H54 (cell line): ENCODE results near the gene ZNF207.
A peak's percentile ranks its signal among the peaks of the same experiment; 100 is the strongest.

Experiments used
- DNase-seq: peaks from one replicate; pipeline ENCODE4 v3.0.0; 2011; ENCODE audit warnings: low spot score, mixed read lengths; ENCODE audit not compliant: insufficient read length
- FAIRE-seq: peaks from 3 replicates; lab custom pipeline; 2011; peaks lifted over from hg19 to GRCh38; lab: Jason Lieb, UNC
- POLR2A ChIP-seq: IDR thresholded peaks from 2 replicates; pipeline ENCODE4 v1.6.1; 2011; ENCODE audit warnings: low read depth, mild to moderate bottlenecking, low read length

Gene ZNF207

GRCh38 chr17:32320847-32321246 lies 29.1 kb upstream of the ZNF207 start:
- DNase-seq: no peak
- TF ChIP-seq POLR2A: no peak
- FAIRE-seq: no peak

- TF ChIP-seq POLR2A: no peak
- DNase-seq: no peak
- no peak for FAIRE-seq
Measured at GRCh38 chr17:32323046-32323445, 26.9 kb upstream of the ZNF207 start.

GRCh38 chr17:32323811-32324491 lies 26.0 kb upstream of the ZNF207 start:
- DNase-seq (peak; percentile 53), FAIRE-seq (no peak)
- 0 out of 2 replicates have a peak, but pooled peaks have one; percentile 11 for TF ChIP-seq POLR2A

- no peak for TF ChIP-seq POLR2A
- DNase-seq: no peak
- no peak for FAIRE-seq
Measured at GRCh38 chr17:32327911-32328310, 22.0 kb upstream of the ZNF207 start.

- no peak for TF ChIP-seq POLR2A
- DNase-seq (no peak), FAIRE-seq (no peak)
Measured at GRCh38 chr17:32330147-32330546, 19.8 kb upstream of the ZNF207 start.

- TF ChIP-seq POLR2A: no peak
- FAIRE-seq: no peak
- DNase-seq: no peak
Measured at GRCh38 chr17:32331243-32332040, 18.5 kb upstream of the ZNF207 start.

- no peak for TF ChIP-seq POLR2A
- DNase-seq (no peak), FAIRE-seq (no peak)
Measured at GRCh38 chr17:32333187-32333586, 16.8 kb upstream of the ZNF207 start.

GRCh38 chr17:32335046-32335445 lies 14.9 kb upstream of the ZNF207 start:
- FAIRE-seq: no peak
- DNase-seq: no peak
- no peak for TF ChIP-seq POLR2A

- TF ChIP-seq POLR2A: no peak
- DNase-seq (no peak), FAIRE-seq (no peak)
Measured at GRCh38 chr17:32335687-32336086, 14.3 kb upstream of the ZNF207 start.

- no peak for TF ChIP-seq POLR2A
- no peak for FAIRE-seq
- no peak for DNase-seq
Measured at GRCh38 chr17:32341141-32341856, 8.7 kb upstream of the ZNF207 start.

- DNase-seq (peak; percentile 76), FAIRE-seq (no peak)
- TF ChIP-seq POLR2A: peak; percentile 60
Measured at GRCh38 chr17:32341857-32342602, 7.9 kb upstream of the ZNF207 start, which contains the start of gene C17orf75. TSS of gene C17orf75 (minus strand) at chr17:32342173. CDS start at chr17:32342139, 34 bp downstream.

GRCh38 chr17:32342603-32343325 lies 7.2 kb upstream of the ZNF207 start:
- FAIRE-seq (no peak), DNase-seq (no peak)
- no peak for TF ChIP-seq POLR2A
